Measurements from ENCODE around the gene OR6A2.
A peak's percentile ranks its signal among the peaks of the same experiment; 100 is the strongest.

OR6A2 gene

GRCh38 chr11:6790546-6790945 lies 8.9 kb downstream of the OR6A2 start:
- Mint-ChIP-seq H3K36me3 (no peaks in the 10 kb centered on the region), H3K4me1 (ENCODE audit: low read depth) (no peaks in the 10 kb centered on the region), H3K9me3 (ENCODE audit: low read depth) (no peaks in the 10 kb centered on the region), H3K4me3 (no peak overlapping the region), H3K27me3 (peaks cover 5% of the 10 kb centered on the region), H3K27ac (no peak overlapping the region)

GRCh38 chr11:6782720-6783119 lies 16.8 kb downstream of the OR6A2 start, which contains the start of gene OR2AG1:
Gene OR2AG1 (plus strand): TSS chr11:6783020. CDS start chr11:6785038, 2,018 bp downstream.
- H3K27me3 Mint-ChIP-seq, result peaks cover 7% of the 10 kb centered on the region
- H3K4me1 Mint-ChIP-seq (ENCODE audit: low read depth), result no peaks in the 10 kb centered on the region
- no peaks in the 10 kb centered on the region for H3K36me3 Mint-ChIP-seq
- no peaks in the 10 kb centered on the region for H3K9me3 Mint-ChIP-seq (ENCODE audit: low read depth)
- no peak within 1 kb of the TSS for H3K27ac Mint-ChIP-seq
- H3K4me3 Mint-ChIP-seq, result no peak within 1 kb of the TSS

GRCh38 chr11:6780829-6781228 lies 18.7 kb downstream of the OR6A2 start:
- Mint-ChIP-seq H3K36me3 (no peaks in the 10 kb centered on the region), H3K4me3 (no peak overlapping the region), H3K27ac (no peak overlapping the region), H3K4me1 (ENCODE audit: low read depth) (no peaks in the 10 kb centered on the region), H3K27me3 (peaks cover 7% of the 10 kb centered on the region), H3K9me3 (ENCODE audit: low read depth) (no peaks in the 10 kb centered on the region)

GRCh38 chr11:6778518-6778917 lies 21.0 kb downstream of the OR6A2 start:
- Mint-ChIP-seq H3K27me3 (peaks cover 7% of the 10 kb centered on the region), H3K36me3 (no peaks in the 10 kb centered on the region), H3K9me3 (ENCODE audit: low read depth) (no peaks in the 10 kb centered on the region), H3K4me3 (no peak overlapping the region), H3K4me1 (ENCODE audit: low read depth) (no peaks in the 10 kb centered on the region), H3K27ac (no peak overlapping the region)

GRCh38 chr11:6771926-6772893 lies 27.3 kb downstream of the OR6A2 start, which contains the start of gene OR2AG2:
Gene OR2AG2 (minus strand): TSS chr11:6771976. CDS start chr11:6768957, 3,019 bp downstream.
- H3K4me1 Mint-ChIP-seq (ENCODE audit: low read depth), result no peaks in the 10 kb centered on the region
- peaks cover 2% of the 10 kb centered on the region for H3K27me3 Mint-ChIP-seq
- H3K4me3 Mint-ChIP-seq, result no peak within 1 kb of the TSS
- no peak within 1 kb of the TSS for H3K27ac Mint-ChIP-seq
- H3K36me3 Mint-ChIP-seq, result no peaks in the 10 kb centered on the region
- H3K9me3 Mint-ChIP-seq (ENCODE audit: low read depth), result no peaks in the 10 kb centered on the region

GRCh38 chr11:6757373-6757967 lies 42.0 kb downstream of the OR6A2 start:
- H3K36me3 Mint-ChIP-seq, result no peaks in the 10 kb centered on the region
- H3K27ac Mint-ChIP-seq, result peak overlapping the region; percentile 11
- H3K9me3 Mint-ChIP-seq (ENCODE audit: low read depth), result no peaks in the 10 kb centered on the region
- peaks cover under 1% of the 10 kb centered on the region for H3K27me3 Mint-ChIP-seq
- H3K4me3 Mint-ChIP-seq, result no peak overlapping the region
- H3K4me1 Mint-ChIP-seq (ENCODE audit: low read depth), result peaks cover 12% of the 10 kb centered on the region

- H3K4me1 Mint-ChIP-seq (ENCODE audit: low read depth), result peaks cover 15% of the 10 kb centered on the region
- no peak overlapping the region for H3K27ac Mint-ChIP-seq
- H3K9me3 Mint-ChIP-seq (ENCODE audit: low read depth), result no peaks in the 10 kb centered on the region
- H3K27me3 Mint-ChIP-seq, result no peaks in the 10 kb centered on the region
- H3K4me3 Mint-ChIP-seq, result no peak overlapping the region
- no peaks in the 10 kb centered on the region for H3K36me3 Mint-ChIP-seq
Observed at GRCh38 chr11:6755953-6756347, 43.5 kb downstream of the OR6A2 start.

- H3K27ac Mint-ChIP-seq, result no peak overlapping the region
- no peaks in the 10 kb centered on the region for H3K9me3 Mint-ChIP-seq (ENCODE audit: low read depth)
- H3K4me3 Mint-ChIP-seq, result no peak overlapping the region
- peaks cover 19% of the 10 kb centered on the region for H3K4me1 Mint-ChIP-seq (ENCODE audit: low read depth)
- H3K27me3 Mint-ChIP-seq, result no peaks in the 10 kb centered on the region
- H3K36me3 Mint-ChIP-seq, result no peaks in the 10 kb centered on the region
Observed at GRCh38 chr11:6755303-6755952, 44.1 kb downstream of the OR6A2 start.

- Mint-ChIP-seq H3K9me3 (ENCODE audit: low read depth) (no peaks in the 10 kb centered on the region), H3K27me3 (no peaks in the 10 kb centered on the region), H3K36me3 (no peaks in the 10 kb centered on the region), H3K27ac (no peak overlapping the region), H3K4me1 (ENCODE audit: low read depth) (peaks cover 22% of the 10 kb centered on the region), H3K4me3 (no peak overlapping the region)
Observed at GRCh38 chr11:6747097-6747668, 52.3 kb downstream of the OR6A2 start.

GRCh38 chr11:6746626-6747025 lies 52.9 kb downstream of the OR6A2 start:
- Mint-ChIP-seq H3K36me3 (no peaks in the 10 kb centered on the region), H3K27ac (no peak overlapping the region), H3K4me3 (no peak overlapping the region), H3K4me1 (ENCODE audit: low read depth) (peaks cover 21% of the 10 kb centered on the region), H3K9me3 (ENCODE audit: low read depth) (no peaks in the 10 kb centered on the region), H3K27me3 (no peaks in the 10 kb centered on the region)

GRCh38 chr11:6746086-6746618 lies 53.3 kb downstream of the OR6A2 start:
- H3K4me1 Mint-ChIP-seq (ENCODE audit: low read depth), result peaks cover 20% of the 10 kb centered on the region
- H3K27me3 Mint-ChIP-seq, result no peaks in the 10 kb centered on the region
- H3K36me3 Mint-ChIP-seq, result no peaks in the 10 kb centered on the region
- H3K9me3 Mint-ChIP-seq (ENCODE audit: low read depth), result no peaks in the 10 kb centered on the region
- no peak overlapping the region for H3K27ac Mint-ChIP-seq
- no peak overlapping the region for H3K4me3 Mint-ChIP-seq

GRCh38 chr11:6745465-6746015 lies 53.9 kb downstream of the OR6A2 start:
- Mint-ChIP-seq H3K27me3 (no peaks in the 10 kb centered on the region), H3K4me1 (ENCODE audit: low read depth) (peaks cover 19% of the 10 kb centered on the region), H3K4me3 (no peak overlapping the region), H3K27ac (no peak overlapping the region), H3K9me3 (ENCODE audit: low read depth) (no peaks in the 10 kb centered on the region), H3K36me3 (no peaks in the 10 kb centered on the region)

GRCh38 chr11:6745018-6745417 lies 54.5 kb downstream of the OR6A2 start:
- peaks cover 20% of the 10 kb centered on the region for H3K4me1 Mint-ChIP-seq (ENCODE audit: low read depth)
- H3K36me3 Mint-ChIP-seq, result no peaks in the 10 kb centered on the region
- H3K9me3 Mint-ChIP-seq (ENCODE audit: low read depth), result no peaks in the 10 kb centered on the region
- H3K27me3 Mint-ChIP-seq, result no peaks in the 10 kb centered on the region
- H3K4me3 Mint-ChIP-seq, result no peak overlapping the region
- no peak overlapping the region for H3K27ac Mint-ChIP-seq

- Mint-ChIP-seq H3K9me3 (ENCODE audit: low read depth) (no peaks in the 10 kb centered on the region), H3K4me1 (ENCODE audit: low read depth) (peaks cover 34% of the 10 kb centered on the region), H3K4me3 (no peak overlapping the region), H3K27me3 (no peaks in the 10 kb centered on the region), H3K27ac (no peak overlapping the region), H3K36me3 (no peaks in the 10 kb centered on the region)
Observed at GRCh38 chr11:6742260-6742659, 57.2 kb downstream of the OR6A2 start.

Data from activated naive CD8-positive, alpha-beta T cell (primary cell).